HEK293T (cell line): Measurements from ENCODE around the gene GREM1.

Experiments used
- BHLHE40 ChIP-seq: fragments of 450-650 bp; IDR thresholded peaks from 2 replicates; pipeline ENCODE4 v1.6.1; 2016; ENCODE audit warnings: mild to moderate bottlenecking, moderate library complexity, borderline replicate concordance
- FOXA1 ChIP-seq: fragments of 450-650 bp; IDR thresholded peaks from 2 replicates; pipeline ENCODE4 v1.6.1; 2016; ENCODE audit warnings: mild to moderate bottlenecking

DNA sequence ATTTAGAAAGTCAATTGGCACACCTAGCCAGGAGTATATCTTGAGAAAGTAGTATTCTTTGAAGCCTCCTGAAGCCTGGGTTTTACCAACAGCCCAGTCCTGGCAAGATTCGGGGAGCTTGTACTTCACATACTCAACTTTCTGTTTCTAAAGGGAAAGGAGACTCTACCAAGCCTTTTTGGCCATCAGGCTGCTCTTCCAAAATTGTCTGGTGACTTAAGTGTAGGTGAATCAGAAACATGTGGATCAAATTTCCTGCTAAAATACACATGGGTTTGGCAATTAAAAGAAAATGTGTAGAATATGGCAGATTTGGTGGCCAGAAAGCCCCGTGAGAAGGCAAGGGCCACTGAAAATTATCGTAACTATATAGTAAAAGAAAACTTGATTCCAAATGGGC is 15.9 kb upstream of the GREM1 start:
- no peak for TF ChIP-seq FOXA1
- TF ChIP-seq BHLHE40, result no peak
